DOHH2 (cell line): ENCODE measurements around the gene TMPRSS2.

Source experiments
- EZH2phosphoT487 ChIP-seq: fragments of 200-600 bp; sonication (generic); IDR thresholded peaks from 2 replicates; pipeline ENCODE4 v1.6.1; 2017; ENCODE audit warnings: borderline replicate concordance, mild to moderate bottlenecking, antibody characterized with exemption, low read length, moderate library complexity, mixed read lengths
- TF ChIP-seq, protein P1 (sequence below): fragments of 200-600 bp; sonication (generic); IDR thresholded peaks from one replicate; pipeline ENCODE4 v1.5.1; 2014; ENCODE audit warnings: antibody characterized with exemption, mild to moderate bottlenecking, low read depth, low read length; ENCODE audit not compliant: poor library complexity, severe bottlenecking

DNA sequence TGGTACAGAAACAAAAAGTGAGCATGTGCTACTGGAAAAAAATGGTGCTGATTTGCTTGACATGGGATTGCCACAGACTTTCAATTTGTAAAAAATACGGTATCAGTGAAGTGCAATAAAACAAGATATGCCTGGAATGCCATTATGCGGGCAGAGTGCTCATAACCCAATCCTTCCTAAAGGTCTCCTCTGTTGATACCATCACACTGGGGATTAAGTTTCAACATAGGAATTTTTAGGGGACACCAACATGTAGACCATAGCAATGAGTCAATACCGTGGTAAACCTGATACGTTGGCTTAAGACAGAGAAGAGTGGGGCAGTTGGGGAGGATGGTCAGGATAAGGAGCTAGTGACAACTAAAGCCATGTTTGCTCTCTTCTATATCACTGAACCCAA is 61.4 kb downstream of the TMPRSS2 start:
- TF ChIP-seq, protein P1, sequence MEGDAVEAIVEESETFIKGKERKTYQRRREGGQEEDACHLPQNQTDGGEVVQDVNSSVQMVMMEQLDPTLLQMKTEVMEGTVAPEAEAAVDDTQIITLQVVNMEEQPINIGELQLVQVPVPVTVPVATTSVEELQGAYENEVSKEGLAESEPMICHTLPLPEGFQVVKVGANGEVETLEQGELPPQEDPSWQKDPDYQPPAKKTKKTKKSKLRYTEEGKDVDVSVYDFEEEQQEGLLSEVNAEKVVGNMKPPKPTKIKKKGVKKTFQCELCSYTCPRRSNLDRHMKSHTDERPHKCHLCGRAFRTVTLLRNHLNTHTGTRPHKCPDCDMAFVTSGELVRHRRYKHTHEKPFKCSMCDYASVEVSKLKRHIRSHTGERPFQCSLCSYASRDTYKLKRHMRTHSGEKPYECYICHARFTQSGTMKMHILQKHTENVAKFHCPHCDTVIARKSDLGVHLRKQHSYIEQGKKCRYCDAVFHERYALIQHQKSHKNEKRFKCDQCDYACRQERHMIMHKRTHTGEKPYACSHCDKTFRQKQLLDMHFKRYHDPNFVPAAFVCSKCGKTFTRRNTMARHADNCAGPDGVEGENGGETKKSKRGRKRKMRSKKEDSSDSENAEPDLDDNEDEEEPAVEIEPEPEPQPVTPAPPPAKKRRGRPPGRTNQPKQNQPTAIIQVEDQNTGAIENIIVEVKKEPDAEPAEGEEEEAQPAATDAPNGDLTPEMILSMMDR = no peak
- TF ChIP-seq EZH2phosphoT487 = no peak
